GM12878 (cell line): Measurements from ENCODE around the gene FGF11. TPM values are rescaled to one million over a fixed set of nuclear protein-coding genes. Genes with fewer than 3 reads are reported as not detected.
A peak's percentile ranks its signal among the peaks of the same experiment; 100 is the strongest.

Source experiments
- ATAC-seq: fragments of 200-7000 bp; cut with Tn5 transposase; 3 replicates; pipeline ENCODE4 v1.9.1; 2020; ENCODE audit warnings: mild to moderate bottlenecking, moderate library complexity
- BruUV-seq: library from RNA; stranded (reverse); fragments of 400-500 nt; replicated peaks from 2 replicates; lab custom pipeline; 2021; lab: Mats Ljungman, UMichigan
- CTCF ChIA-PET: fragments of 300-600 bp; sonication (Branson Sonifier 250); formaldehyde crosslinking; extraction: SDS; loops from one replicate; lab custom pipeline; 2021; ENCODE audit warnings: inconsistent platforms; lab: Yijun Ruan, JAX
- POLR2A ChIA-PET: fragments of 350-600 bp; formaldehyde crosslinking; extraction: SDS; loops from one replicate; lab custom pipeline; 2021; ENCODE audit warnings: inconsistent platforms; lab: Charles Lee
- RAD21 ChIA-PET: fragments of 300-600 bp; sonication (Branson Sonifier 250); formaldehyde crosslinking; loops from one replicate; lab custom pipeline; 2023; ENCODE audit warnings: antibody characterized with exemption; ENCODE audit not compliant: unreplicated experiment; lab: Charles Lee
- SMC1A ChIA-PET: fragments of 300-600 bp; sonication (Branson Sonifier 250); formaldehyde crosslinking; loops from one replicate; lab custom pipeline; 2023; ENCODE audit not compliant: unreplicated experiment, uncharacterized antibody; lab: Charles Lee
- DNase-seq: peaks from one replicate; pipeline ENCODE4 v3.0.0-alpha.2; 2011; ENCODE audit warnings: low read depth, low spot score
- FAIRE-seq: peaks from 3 replicates; lab custom pipeline; 2011; peaks lifted over from hg19 to GRCh38; lab: Jason Lieb, UNC
- H2AFZ ChIP-seq: 2 replicates; pipeline ENCODE4 v1.6.0; 2011; ENCODE audit warnings: low read depth, low read length, control low read depth; ENCODE audit not compliant: control insufficient read depth
- H3K27ac ChIP-seq: 2 replicates; pipeline ENCODE4 v1.5.1; 2011; ENCODE audit warnings: control low read depth; ENCODE audit not compliant: control insufficient read depth, insufficient read depth
- H3K27me3 ChIP-seq, 2 experiments: replicated peaks in 1 of 2; 2 replicates each; pipeline versions ENCODE4 v1.6.0 to v1.6.1; 2011; ENCODE audit warnings: low read length in 1 of 2; ENCODE audit not compliant: control insufficient read depth in 2 of 2, insufficient read depth in 2 of 2
- H3K36me3 ChIP-seq, 2 experiments: 2 replicates each; pipeline ENCODE4 v1.5.1; 2011; ENCODE audit warnings: low read length in 1 of 2; ENCODE audit not compliant: control insufficient read depth in 2 of 2, insufficient read depth in 2 of 2
- H3K4me1 ChIP-seq: 2 replicates; pipeline ENCODE4 v1.6.1; 2011; ENCODE audit warnings: mild to moderate bottlenecking, low read length, moderate library complexity, mixed read lengths; ENCODE audit not compliant: control insufficient read depth, insufficient read depth
- H3K4me2 ChIP-seq: 2 replicates; pipeline ENCODE4 v1.6.0; 2011; ENCODE audit warnings: control low read depth; ENCODE audit not compliant: control insufficient read depth, insufficient read depth
- H3K4me3 ChIP-seq: fragments of 200-600 bp; sonication (generic); 2 replicates; pipeline ENCODE4 v1.5.1; 2016
- H3K79me2 ChIP-seq: 2 replicates; pipeline ENCODE4 v1.6.0; 2011; ENCODE audit warnings: low read length; ENCODE audit not compliant: control insufficient read depth, insufficient read depth
- H3K9ac ChIP-seq: 2 replicates; pipeline ENCODE4 v1.8.0; 2011; ENCODE audit warnings: low read length, control low read depth, mixed read lengths; ENCODE audit not compliant: control insufficient read depth, insufficient read depth
- H3K9me3 ChIP-seq: replicated peaks from 3 replicates; pipeline ENCODE4 v1.5.1; 2011; ENCODE audit warnings: mild to moderate bottlenecking, low read length; ENCODE audit not compliant: control insufficient read depth, insufficient read depth
- H4K20me1 ChIP-seq: 2 replicates; pipeline ENCODE4 v1.6.0; 2011; ENCODE audit not compliant: control insufficient read depth, insufficient read depth
- BRCA1 ChIP-seq: IDR thresholded peaks from 2 replicates; pipeline ENCODE4 v1.6.1; 2011; ENCODE audit warnings: low read depth, low read length, improper control_type of control experiment
- ETV6 ChIP-seq, 2 experiments: fragments of 450-650 bp in 1 of 2; IDR thresholded peaks in 1 of 2; conservative IDR thresholded peaks in 1 of 2; 2 replicates each; pipeline ENCODE4 v1.6.1; 2014; ENCODE audit warnings: antibody characterized with exemption in 1 of 2, borderline replicate concordance in 1 of 2, low read depth in 1 of 2, mild to moderate bottlenecking in 1 of 2, moderate library complexity in 1 of 2
- EZH2 ChIP-seq: IDR thresholded peaks from 2 replicates; pipeline ENCODE4 v1.6.1; 2012; ENCODE audit warnings: low read depth, mild to moderate bottlenecking, control low read depth, inconsistent platforms, low read length, borderline replicate concordance; ENCODE audit not compliant: control insufficient read depth
- KLF5 ChIP-seq: fragments of 450-650 bp; IDR thresholded peaks from 2 replicates; pipeline ENCODE4 v1.6.1; 2014; ENCODE audit warnings: mild to moderate bottlenecking; ENCODE audit not compliant: partially characterized antibody
- LARP7 ChIP-seq: fragments of 450-650 bp; IDR thresholded peaks from 2 replicates; pipeline ENCODE4 v1.6.1; 2017; ENCODE audit warnings: mild to moderate bottlenecking
- NFYA ChIP-seq: IDR thresholded peaks from 2 replicates; pipeline ENCODE4 v1.6.1; 2011; ENCODE audit warnings: low read depth, mild to moderate bottlenecking, low read length, improper control_type of control experiment, borderline replicate concordance
- POLR2A ChIP-seq: IDR thresholded peaks from 2 replicates; pipeline ENCODE4 v1.6.1; 2011; ENCODE audit warnings: low read depth, mild to moderate bottlenecking, low read length
- RCOR1 ChIP-seq: conservative IDR thresholded peaks from 2 replicates; pipeline ENCODE4 v1.6.1; 2012; ENCODE audit warnings: low read depth, low read length, improper control_type of control experiment
- RFX5 ChIP-seq: IDR thresholded peaks from 2 replicates; pipeline ENCODE4 v1.6.1; 2011; ENCODE audit warnings: low read depth, low read length, improper control_type of control experiment
- WGBS: methylation state at CpG from one replicate; pipeline ENCODE4 v1.1.6; 2016; ENCODE audit warnings: low lambda C conversion rate; ENCODE audit not compliant: insufficient replicate concordance, insufficient coverage; ENCODE audit errors: missing lambda C conversion rate; 5-methylcytosine and 5-hydroxymethylcytosine counted together
- in situ Hi-C: fragments of 300-500 bp; cut with MboI; formaldehyde crosslinking; loops from 9 replicates; pipeline ENCODE4 v1.14.3; 2018; ENCODE audit warnings: mixed read lengths
- intact Hi-C: fragments of 100-400 bp; cut with micrococcal nuclease; formaldehyde crosslinking; loops from one replicate; pipeline ENCODE4 v1.14.2; 2022; ENCODE audit not compliant: unreplicated experiment
- polyA plus RNA-seq, 11 experiments: library from polyadenylated mRNA; depleted of rRNA in 4 of 11; unstranded in 6 of 11; stranded (reverse) in 5 of 11; fragments of >200 nt; fragmentation: Nextera tagmentation in 4 of 11; fragmentation: Illumina TruSeq in 1 of 11; extraction: Ambion mirVana in 4 of 11; extraction: Trizol in 1 of 11; gene quantifications; 1 replicate in 1 of 11; 2 replicates in 10 of 11; pipeline versions ENCODE4 v1.2.1 to v1.2.3, GENCODE V29; 2011 to 2016; ENCODE audit warnings: inconsistent platforms in 2 of 11, missing spikeins in 2 of 11, low read depth in 1 of 11
- total RNA-seq, 4 experiments: library from RNA; depleted of rRNA in 3 of 4; stranded (reverse); fragments of >200 nt in 3 of 4; fragmentation: Illumina TruSeq in 1 of 4; extraction: Trizol in 1 of 4; gene quantifications; 2 replicates each; pipeline versions ENCODE4 v1.2.1 to v1.2.3, GENCODE V29; 2013 to 2021
- TF ChIP-seq, protein P1 (sequence below): IDR thresholded peaks from 2 replicates; pipeline ENCODE4 v1.6.1; 2012; ENCODE audit warnings: low read depth, low read length, improper control_type of control experiment
- TF ChIP-seq, protein P2 (sequence below): fragments of 150-350 bp; IDR thresholded peaks from 2 replicates; pipeline ENCODE4 v1.6.1; 2016; ENCODE audit warnings: low read depth, low read length

FGF11 gene
- total and polyA plus RNA-seq, 10 of the 15 experiments (the other 5 are each of a cell fraction or from before 2014, with no cell fraction given) = 0.69 to 21.1 (median 2.6) TPM

DNA sequence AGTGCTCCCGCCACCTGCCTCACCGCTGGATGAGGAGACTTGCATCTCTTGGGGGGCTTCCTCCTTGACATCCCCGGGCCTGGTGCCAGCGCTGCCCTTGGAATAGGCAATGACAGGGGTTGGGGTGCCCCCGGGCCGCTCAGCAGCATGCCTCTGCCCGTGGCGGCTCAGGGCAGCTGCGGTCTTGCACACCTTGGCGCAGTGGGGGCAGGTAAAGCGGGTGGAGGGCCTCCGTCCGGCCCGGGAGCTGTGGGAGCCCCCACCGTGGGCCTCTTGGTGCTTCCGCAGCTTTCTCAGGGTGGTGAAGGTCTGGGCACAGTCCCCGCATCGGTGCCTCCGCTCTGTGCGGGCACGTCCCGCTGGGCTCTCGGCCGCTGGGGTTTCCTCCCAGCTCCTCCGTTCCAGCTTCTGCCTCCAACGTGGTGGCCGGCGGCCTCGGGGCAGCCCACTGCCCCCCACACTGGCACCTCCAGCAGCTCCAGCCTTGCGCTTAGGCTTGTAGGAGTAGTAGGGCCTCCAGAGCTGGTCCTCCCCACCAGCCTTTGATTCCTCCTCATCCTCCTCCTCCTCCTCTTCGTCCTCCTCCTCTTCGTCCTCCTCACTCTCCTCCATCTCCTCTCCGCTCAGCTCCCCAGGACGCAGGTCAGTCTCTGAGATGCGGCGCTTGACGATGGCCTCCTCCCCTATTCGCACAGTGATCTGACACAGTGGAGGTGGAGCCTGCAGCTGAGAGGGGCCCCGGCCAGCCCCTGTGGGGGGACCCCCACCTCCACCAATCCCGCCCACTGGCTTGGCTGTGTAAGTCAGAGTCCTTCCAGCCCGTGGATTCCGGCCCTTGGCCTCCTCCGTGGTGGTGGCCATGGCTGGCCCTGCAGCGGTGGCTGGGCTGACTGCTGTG, 23.4 kb downstream of the FGF11 start:
- no peak for ATAC-seq
- SMC1A ChIA-PET = interaction anchor here (1.2 kb wide), 1 partner anchor 11 kb away, joined by 3 read pairs; no protein-coding TSS in a partner anchor
- no peak overlapping the region for H3K9ac ChIP-seq
- no peak overlapping the region for H3K27ac ChIP-seq
- BruUV-seq = no TSS peak
- H3K36me3 ChIP-seq = peaks cover 3 to 5% of the 10 kb centered on the region in 2 experiments; a peak in 3 of 4 replicates
- no peaks in the 10 kb centered on the region for H3K27me3 ChIP-seq
- intact Hi-C loops (no loop called here), in situ Hi-C loops (no loop called here)
- H3K4me1 ChIP-seq = no peaks in the 10 kb centered on the region; the same call in 1 of the 2 replicates
- no peak for FAIRE-seq
- TF ChIP-seq RFX5 (no peak), LARP7 (no peak), POLR2A (peak; percentile 47), NFYA (no peak), EZH2 (no peak)
- TF ChIP-seq, all 136 proteins: peak for 1
- Histone ChIP-seq H2AFZ (no peak overlapping the region), H4K20me1 (no peaks in the 10 kb centered on the region), H3K4me3 (no peak overlapping the region), H3K9me3 (no peaks in the 10 kb centered on the region), H3K79me2 (no peaks in the 10 kb centered on the region), H3K4me2 (no peak overlapping the region)
- ChIA-PET CTCF (no interaction called here), RAD21 (no interaction called here), POLR2A (interaction anchor here (0.5 kb wide), 1 partner anchor 12 kb away, joined by 6 read pairs; no protein-coding TSS in a partner anchor)
- DNase-seq = no peak
- 89% methylated on average over 42 of the region's 44 CpGs for WGBS

DNA sequence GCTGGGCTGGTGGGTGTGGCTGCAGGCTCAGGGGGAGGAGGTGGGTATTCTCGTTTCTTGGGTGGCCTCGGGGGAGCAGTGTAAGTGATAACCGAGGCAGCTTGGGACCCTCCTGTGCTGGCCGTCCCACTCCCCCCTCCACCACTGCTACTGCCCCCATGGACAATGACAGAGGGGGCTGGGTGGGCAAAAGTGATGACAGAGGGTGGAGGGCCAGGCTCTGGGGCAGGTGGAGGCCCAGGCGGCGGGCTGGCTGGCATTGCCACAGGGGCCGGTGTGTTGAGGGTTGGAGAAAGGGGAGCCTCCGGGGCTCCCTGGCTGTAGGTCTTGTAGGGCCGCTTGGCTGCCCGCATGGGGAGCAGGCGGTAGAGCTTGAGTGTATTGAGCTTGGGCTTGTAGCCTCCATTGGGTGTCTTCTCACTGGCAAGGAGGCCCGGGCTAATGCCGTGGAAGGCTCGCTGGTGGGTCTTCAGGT, 24.1 kb downstream of the FGF11 start:
- 94% methylated on average over 12 of the region's 14 CpGs for WGBS
- H4K20me1 ChIP-seq = no peaks in the 10 kb centered on the region
- no peak for FAIRE-seq
- H3K4me1 ChIP-seq = no peaks in the 10 kb centered on the region; the same call in 1 of the 2 replicates
- H3K9ac ChIP-seq = no peak overlapping the region
- no peak for DNase-seq
- intact Hi-C loops = no loop called here
- no peaks in the 10 kb centered on the region for H3K9me3 ChIP-seq
- no peak overlapping the region for H3K4me2 ChIP-seq
- H3K79me2 ChIP-seq = no peaks in the 10 kb centered on the region
- no peaks in the 10 kb centered on the region for H3K27me3 ChIP-seq
- BruUV-seq = no TSS peak
- SMC1A ChIA-PET = interaction anchor here (1.2 kb wide), 1 partner anchor 10 kb away, joined by 3 read pairs; no protein-coding TSS in a partner anchor
- POLR2A ChIA-PET = interaction anchor here (0.9 kb wide), 1 partner anchor 22 kb away, joined by 7 read pairs; no protein-coding TSS in a partner anchor
- no peak for ATAC-seq
- in situ Hi-C loops = no loop called here
- CTCF ChIA-PET = no interaction called here
- no peak overlapping the region for H3K4me3 ChIP-seq
- no peak overlapping the region for H2AFZ ChIP-seq
- H3K27ac ChIP-seq = no peak overlapping the region
- RAD21 ChIA-PET = no interaction called here
- H3K36me3 ChIP-seq = peaks cover 3 to 5% of the 10 kb centered on the region in 2 experiments; a peak in 3 of 4 replicates
- TF ChIP-seq, protein P1, sequence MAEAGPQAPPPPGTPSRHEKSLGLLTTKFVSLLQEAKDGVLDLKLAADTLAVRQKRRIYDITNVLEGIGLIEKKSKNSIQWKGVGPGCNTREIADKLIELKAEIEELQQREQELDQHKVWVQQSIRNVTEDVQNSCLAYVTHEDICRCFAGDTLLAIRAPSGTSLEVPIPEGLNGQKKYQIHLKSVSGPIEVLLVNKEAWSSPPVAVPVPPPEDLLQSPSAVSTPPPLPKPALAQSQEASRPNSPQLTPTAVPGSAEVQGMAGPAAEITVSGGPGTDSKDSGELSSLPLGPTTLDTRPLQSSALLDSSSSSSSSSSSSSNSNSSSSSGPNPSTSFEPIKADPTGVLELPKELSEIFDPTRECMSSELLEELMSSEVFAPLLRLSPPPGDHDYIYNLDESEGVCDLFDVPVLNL = no peak
- TF ChIP-seq ETV6 (conservative IDR thresholded peaks at IDR 0.05 in 1 of 2, IDR thresholded peaks at IDR 0.05 in 1 of 2; ENCODE audit: borderline replicate concordance in 1 of 2, low read depth in 1 of 2) (no peak), KLF5 (no peak), RCOR1 (no peak), BRCA1 (no peak)
- TF ChIP-seq, protein P2, sequence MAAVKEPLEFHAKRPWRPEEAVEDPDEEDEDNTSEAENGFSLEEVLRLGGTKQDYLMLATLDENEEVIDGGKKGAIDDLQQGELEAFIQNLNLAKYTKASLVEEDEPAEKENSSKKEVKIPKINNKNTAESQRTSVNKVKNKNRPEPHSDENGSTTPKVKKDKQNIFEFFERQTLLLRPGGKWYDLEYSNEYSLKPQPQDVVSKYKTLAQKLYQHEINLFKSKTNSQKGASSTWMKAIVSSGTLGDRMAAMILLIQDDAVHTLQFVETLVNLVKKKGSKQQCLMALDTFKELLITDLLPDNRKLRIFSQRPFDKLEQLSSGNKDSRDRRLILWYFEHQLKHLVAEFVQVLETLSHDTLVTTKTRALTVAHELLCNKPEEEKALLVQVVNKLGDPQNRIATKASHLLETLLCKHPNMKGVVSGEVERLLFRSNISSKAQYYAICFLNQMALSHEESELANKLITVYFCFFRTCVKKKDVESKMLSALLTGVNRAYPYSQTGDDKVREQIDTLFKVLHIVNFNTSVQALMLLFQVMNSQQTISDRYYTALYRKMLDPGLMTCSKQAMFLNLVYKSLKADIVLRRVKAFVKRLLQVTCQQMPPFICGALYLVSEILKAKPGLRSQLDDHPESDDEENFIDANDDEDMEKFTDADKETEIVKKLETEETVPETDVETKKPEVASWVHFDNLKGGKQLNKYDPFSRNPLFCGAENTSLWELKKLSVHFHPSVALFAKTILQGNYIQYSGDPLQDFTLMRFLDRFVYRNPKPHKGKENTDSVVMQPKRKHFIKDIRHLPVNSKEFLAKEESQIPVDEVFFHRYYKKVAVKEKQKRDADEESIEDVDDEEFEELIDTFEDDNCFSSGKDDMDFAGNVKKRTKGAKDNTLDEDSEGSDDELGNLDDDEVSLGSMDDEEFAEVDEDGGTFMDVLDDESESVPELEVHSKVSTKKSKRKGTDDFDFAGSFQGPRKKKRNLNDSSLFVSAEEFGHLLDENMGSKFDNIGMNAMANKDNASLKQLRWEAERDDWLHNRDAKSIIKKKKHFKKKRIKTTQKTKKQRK = no peak
